SW480 (cell line): ENCODE measurements around the gene PIK3R6.
"Not testable (repeated sequence)": the region's sequence is repeated elsewhere in the genome, so short reads cannot be mapped to it uniquely, and the experiment has no call there.

Experiments used
- DNase-seq: peaks from one replicate; pipeline ENCODE4 v3.0.0-alpha.2; 2016; ENCODE audit warnings: low spot score

PIK3R6 gene

DNA sequence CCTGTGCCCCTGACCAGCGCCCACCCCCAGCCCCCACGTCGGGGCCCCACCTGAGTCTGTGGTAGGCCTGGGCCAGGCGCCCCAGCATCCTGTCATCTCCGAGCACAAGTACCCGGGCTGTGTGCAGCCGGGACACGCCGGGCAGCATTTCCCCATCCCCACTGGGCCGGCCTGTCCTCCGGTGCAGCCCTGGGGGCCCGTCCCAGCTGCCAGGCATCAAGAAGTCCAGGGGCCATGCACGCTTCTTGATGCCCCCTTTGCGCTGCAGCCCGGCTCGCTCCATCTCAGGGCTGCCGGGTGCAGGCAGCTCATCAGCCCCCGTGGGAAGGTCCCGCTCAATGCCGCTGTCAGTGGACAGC, 39.0 kb downstream of the PIK3R6 start:
- no peak for DNase-seq

DNA sequence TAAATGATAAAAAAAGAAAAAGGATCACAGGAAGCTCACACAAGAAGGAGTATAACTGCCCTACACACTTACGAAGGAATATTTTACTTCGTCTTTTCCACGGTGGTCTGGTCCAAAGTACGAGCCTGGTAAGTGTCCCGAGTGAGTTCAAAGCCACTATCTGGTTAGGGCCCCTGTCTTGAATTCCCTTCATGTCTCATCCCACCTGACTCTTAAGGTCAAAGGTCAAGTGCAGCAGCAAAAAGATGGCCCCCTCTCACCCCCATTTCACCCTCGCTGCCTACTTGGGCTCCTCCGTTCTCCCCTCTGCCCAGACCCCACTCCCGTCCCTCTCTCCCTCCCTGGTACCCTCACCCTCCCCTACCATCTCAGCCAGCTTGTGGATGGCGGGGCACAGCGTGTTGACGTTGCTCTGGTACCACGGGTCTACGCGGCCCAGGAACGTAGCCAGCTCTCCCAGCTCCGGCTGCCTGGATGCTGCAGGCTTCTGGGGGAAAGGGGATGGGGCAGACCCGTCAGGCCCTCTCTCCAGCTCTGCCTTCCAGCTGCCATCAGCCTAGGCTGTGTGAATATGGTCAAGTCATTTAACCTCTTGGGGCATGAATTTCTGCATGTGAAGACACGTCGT, 40.6 kb downstream of the PIK3R6 start:
- no peak for DNase-seq

DNA sequence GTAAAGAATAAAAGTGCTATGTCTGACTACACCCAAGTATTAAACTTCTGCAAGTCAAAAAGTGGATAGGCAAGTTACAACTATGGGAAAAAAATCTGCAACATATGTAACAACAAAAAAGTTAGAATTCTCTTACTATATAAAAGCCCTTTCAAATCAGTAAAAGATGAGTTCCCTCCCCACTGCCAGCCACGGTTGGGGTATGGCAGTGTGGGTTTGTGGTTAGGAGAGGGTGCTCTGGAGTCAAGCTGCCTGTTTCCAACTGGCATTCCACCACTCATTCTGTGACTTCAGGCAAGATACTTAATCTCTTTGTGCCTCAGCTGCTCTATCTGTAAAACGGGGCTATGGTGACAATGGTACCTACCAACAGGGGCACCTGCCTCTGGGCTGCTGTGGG, 41.7 kb downstream of the PIK3R6 start:
- no peak for DNase-seq

DNA sequence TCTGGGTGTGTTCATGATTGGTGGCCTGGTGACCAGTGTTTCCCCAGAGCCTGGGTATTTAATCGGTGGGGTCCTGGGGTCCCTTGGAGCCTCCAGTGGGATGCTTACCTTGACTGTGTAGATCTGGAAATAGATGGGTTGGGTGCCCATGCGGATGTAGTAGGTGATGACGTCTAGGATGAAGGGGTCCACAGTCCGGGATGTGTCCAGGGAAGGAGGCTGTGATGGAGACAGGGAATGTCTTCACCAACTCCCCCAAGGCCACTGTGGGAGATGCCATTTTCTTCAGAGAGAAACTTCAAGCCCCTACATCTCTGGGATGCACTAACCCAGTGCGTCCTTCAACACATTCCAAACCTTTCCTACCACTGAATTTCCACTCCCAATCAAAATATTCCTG, 44.2 kb downstream of the PIK3R6 start:
- no peak for DNase-seq

- no peak for DNase-seq
Measured at GRCh38 chr17:8822401-8823035, 45.0 kb downstream of the PIK3R6 start.

- no peak for DNase-seq
Measured at GRCh38 chr17:8821446-8822105, 45.9 kb downstream of the PIK3R6 start.

GRCh38 chr17:8820311-8821010, 47.0 kb downstream of the PIK3R6 start:
- DNase-seq, result no peak

DNA sequence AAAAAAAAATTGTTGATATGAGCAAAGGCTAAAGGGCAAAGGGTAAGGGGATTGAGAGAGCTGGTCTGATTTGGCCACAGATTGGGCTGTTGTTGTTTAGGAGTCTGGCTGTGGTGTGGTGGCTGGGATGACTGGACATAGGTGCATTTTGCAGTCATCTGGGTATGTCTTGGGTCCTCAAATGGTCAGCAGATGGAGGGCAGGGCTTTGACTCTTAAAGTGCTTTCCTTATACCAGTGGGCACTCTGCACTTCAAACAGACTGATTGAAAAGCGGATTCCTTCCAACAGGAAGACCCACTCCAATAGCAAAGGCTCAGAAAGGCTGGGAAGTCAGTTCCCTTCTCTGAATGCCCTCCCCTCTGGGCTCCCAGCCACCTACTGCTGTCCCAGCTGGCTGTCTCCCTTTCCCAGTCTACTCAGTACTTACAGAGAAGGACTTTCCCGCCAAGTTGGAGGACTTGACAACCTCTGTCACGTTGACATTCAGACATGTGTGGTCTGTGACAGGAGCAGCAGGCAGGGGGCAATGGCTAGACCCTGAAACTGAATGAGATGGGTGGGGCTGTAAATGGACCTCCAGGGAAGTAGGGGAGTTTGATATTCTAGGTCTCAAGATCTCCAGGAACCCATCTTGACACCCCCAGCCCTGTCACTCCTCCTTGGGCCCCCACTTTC, 48.7 kb downstream of the PIK3R6 start:
- DNase-seq, result no peak

GRCh38 chr17:8818047-8818446, 49.4 kb downstream of the PIK3R6 start:
- no peak for DNase-seq

- peak; percentile 26 for DNase-seq
Measured at GRCh38 chr17:8806926-8807550, 60.4 kb downstream of the PIK3R6 start.

- peak; percentile 57 for DNase-seq
Measured at GRCh38 chr17:8806253-8806925, 61.1 kb downstream of the PIK3R6 start.

GRCh38 chr17:8805396-8805795, 62.1 kb downstream of the PIK3R6 start:
- DNase-seq, result not testable (repeated sequence)

DNA sequence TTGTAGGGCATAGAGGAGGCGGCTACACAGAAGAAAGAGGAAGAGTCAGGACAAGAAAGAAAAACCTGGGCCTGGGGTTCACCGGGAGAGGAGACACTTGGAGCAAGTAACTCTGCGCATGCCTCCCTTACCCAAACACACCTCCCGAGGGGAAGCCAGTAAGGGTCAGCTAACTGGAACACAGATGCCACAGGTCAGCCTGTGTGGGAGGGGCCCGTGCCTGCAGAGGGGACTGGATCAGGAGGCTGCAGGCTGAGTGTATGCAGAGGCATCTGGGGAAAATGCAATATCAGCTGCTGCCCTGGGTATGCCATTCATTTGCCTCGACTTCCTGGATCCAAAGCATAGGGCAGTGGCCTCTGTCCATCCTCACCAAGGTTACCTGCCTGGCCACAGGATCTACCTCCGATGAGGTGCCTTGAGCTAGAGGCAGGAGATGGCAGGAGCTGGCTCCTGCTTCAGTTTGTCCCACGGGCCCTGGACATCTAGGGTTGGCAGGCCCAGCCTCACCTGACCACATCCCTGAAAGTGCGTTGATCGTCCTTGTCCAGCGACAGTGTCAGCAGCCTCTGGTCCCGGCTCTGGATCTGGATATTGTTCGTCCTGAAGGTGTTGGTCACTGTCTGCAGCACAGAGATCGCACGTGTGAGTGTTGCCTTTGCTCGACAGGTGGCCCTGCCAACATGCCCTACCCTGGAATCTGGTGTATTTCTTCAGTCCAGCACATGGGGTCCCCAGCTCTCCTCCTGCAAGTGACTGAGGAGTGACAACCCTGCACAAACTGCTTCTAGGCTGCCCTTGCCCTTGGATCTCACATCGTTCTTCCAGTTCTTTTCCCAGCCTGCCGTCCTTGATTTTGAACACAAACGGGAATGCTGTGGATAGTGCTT, 63.7 kb downstream of the PIK3R6 start:
- DNase-seq, result no peak

GRCh38 chr17:8801135-8801840, 66.2 kb downstream of the PIK3R6 start:
- DNase-seq, result no peak

- DNase-seq, result no peak
Measured at GRCh38 chr17:8800656-8801055, 66.8 kb downstream of the PIK3R6 start.

GRCh38 chr17:8799570-8800212, 67.8 kb downstream of the PIK3R6 start:
- DNase-seq, result no peak

- peak; percentile 80 for DNase-seq
Measured at GRCh38 chr17:8798846-8799569, 68.5 kb downstream of the PIK3R6 start, which contains the start of gene MFSD6L. Gene MFSD6L (minus strand): TSS chr17:8799365. CDS start chr17:8799120, 245 bp downstream.

DNA sequence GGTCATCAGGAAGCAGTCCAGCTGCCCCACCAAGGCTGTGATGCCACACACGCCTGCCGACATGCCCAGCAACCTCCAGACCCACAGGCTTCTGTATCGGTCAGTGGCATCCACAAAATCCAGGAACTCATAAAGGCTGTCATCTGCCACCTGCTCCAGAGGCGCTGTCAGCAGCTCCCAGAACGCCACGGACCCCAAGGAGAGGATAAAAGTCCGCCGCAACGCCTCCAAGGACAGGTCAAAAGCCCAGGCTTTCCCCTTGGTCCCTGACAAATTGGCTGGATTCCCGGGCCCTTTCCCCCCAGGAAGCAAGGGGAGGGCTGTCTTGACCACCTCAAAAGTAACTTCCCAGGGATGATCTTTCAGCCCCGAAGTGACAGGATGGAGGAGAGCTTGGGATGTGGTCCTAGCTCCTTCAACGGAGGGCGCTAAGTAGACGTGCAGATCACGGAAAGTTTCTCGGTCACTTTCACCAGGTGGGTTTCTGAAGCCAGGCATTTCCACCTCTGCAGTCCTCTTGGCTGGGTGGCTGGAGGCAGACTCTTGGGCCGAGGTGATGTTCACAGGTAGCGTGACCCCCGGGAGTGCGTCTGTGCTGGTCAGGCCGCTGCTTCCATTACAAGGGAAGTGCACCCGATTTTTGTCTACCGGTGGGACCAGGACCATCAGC, 69.2 kb downstream of the PIK3R6 start:
- DNase-seq, result no peak
